PFSK-1 (cell line): ENCODE results near the gene CYP26C1.

Experiments used
- FOXP2 ChIP-seq: optimal IDR thresholded peaks from 2 replicates; pipeline ENCODE3; 2011; ENCODE audit warnings: borderline replicate concordance, control low read depth, inconsistent platforms; ENCODE audit not compliant: insufficient read depth; ENCODE audit errors: extremely low read length, extremely low read depth
- POLR2AphosphoS5 ChIP-seq: IDR thresholded peaks from 2 replicates; pipeline ENCODE4 v1.6.1; 2012; ENCODE audit warnings: low read depth, mild to moderate bottlenecking, control low read depth, low read length, moderate library complexity
- SIN3A ChIP-seq: IDR thresholded peaks from 2 replicates; pipeline ENCODE4 v1.6.1; 2012; ENCODE audit warnings: mild to moderate bottlenecking, low read length, moderate library complexity, borderline replicate concordance; ENCODE audit not compliant: insufficient read depth
- TAF1 ChIP-seq: IDR thresholded peaks from 2 replicates; pipeline ENCODE4 v1.6.1; 2012; ENCODE audit warnings: low read length, control low read depth, borderline replicate concordance; ENCODE audit not compliant: insufficient read depth
- TF ChIP-seq, protein P1 (sequence below), 2 experiments: IDR thresholded peaks; 2 replicates each; pipeline versions ENCODE4 v1.6.1 to v1.8.0; 2011 to 2012; ENCODE audit warnings: low read depth in 2 of 2, low read length in 2 of 2, control low read depth in 1 of 2, inconsistent platforms in 1 of 2, mild to moderate bottlenecking in 1 of 2, moderate library complexity in 1 of 2; ENCODE audit not compliant: insufficient read depth in 1 of 2

CYP26C1 gene

DNA sequence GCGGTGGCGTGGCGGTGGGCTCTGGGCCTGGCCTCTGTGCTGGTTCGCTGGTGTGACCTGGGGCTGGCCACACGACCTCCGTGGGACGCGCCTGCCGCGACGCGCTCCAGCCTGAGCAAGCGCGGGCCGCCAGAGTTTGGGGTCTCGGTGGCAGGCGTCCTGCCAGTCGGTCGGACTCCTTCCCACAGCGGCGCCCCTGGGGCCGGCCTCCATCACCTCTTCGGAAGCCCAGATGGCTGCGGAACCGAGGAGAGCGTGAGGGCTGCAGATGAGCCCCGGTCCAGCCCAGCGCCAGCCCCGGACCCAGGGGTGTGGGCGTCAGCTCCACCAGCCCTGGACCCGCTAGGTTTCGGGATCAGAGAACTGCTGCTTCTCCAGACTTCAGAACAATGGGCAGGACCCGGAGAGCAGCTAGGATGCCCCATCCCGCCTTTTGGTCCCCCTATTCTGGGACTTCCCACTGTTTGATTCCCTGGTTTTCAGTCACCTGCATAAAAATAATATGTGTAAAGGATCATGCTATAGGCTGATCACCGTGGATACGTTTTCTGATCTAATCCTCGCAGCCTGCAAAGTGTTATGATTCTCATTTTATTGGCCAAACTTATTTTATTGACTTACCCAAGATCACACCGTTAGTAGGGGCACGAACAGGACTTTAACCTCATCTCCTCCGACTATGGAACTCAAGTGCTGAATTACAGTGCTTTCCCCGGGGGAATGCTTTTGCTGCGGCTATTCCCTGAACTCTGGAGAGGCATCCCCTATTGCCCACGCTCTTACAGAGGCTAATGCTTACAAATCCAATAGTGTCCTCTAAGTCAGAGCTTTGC lies 2.8 kb downstream of the CYP26C1 start:
- TF ChIP-seq SIN3A (no peak), FOXP2 (no peak), POLR2AphosphoS5 (no peak), TAF1 (no peak)
- TF ChIP-seq, protein P1, sequence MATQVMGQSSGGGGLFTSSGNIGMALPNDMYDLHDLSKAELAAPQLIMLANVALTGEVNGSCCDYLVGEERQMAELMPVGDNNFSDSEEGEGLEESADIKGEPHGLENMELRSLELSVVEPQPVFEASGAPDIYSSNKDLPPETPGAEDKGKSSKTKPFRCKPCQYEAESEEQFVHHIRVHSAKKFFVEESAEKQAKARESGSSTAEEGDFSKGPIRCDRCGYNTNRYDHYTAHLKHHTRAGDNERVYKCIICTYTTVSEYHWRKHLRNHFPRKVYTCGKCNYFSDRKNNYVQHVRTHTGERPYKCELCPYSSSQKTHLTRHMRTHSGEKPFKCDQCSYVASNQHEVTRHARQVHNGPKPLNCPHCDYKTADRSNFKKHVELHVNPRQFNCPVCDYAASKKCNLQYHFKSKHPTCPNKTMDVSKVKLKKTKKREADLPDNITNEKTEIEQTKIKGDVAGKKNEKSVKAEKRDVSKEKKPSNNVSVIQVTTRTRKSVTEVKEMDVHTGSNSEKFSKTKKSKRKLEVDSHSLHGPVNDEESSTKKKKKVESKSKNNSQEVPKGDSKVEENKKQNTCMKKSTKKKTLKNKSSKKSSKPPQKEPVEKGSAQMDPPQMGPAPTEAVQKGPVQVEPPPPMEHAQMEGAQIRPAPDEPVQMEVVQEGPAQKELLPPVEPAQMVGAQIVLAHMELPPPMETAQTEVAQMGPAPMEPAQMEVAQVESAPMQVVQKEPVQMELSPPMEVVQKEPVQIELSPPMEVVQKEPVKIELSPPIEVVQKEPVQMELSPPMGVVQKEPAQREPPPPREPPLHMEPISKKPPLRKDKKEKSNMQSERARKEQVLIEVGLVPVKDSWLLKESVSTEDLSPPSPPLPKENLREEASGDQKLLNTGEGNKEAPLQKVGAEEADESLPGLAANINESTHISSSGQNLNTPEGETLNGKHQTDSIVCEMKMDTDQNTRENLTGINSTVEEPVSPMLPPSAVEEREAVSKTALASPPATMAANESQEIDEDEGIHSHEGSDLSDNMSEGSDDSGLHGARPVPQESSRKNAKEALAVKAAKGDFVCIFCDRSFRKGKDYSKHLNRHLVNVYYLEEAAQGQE (IDR thresholded peaks at IDR 0.05; ENCODE audit: insufficient read depth in 1 of 2, low read depth in 2 of 2, low read length in 2 of 2) = no peak

DNA sequence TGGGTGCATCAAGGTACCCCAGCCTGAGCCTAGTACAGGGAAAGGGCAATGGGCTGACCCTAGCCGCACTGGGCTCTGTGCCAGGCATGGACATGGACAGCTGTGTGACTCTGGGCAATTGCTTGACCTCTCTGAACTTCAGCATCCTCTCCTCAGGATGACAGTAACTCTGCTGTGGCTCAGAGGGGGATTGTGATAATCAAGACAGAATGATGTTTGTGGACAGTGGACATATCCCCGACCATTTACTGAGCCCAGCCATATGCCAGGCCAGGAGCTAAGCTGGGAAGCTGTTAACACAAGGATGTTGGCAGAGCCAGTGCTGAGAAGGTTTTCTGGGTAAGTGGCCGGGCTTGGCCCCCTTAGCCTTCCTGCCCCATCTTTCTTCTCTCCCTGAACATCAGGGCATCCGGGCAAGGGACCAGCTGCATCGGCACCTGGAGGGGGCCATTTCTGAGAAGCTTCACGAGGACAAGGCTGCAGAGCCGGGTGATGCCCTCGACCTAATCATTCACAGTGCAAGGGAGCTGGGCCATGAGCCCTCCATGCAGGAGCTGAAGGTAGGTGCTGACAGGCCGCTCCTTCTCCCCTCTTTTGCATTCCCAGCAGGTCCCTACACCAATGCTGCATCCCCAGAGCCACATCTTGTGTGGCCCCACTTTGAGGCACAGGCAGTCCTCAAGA lies 3.5 kb downstream of the CYP26C1 start:
- TF ChIP-seq SIN3A = no peak
- no peak for TF ChIP-seq TAF1
- no peak for TF ChIP-seq POLR2AphosphoS5
- TF ChIP-seq, protein P1 (IDR thresholded peaks at IDR 0.05; ENCODE audit: insufficient read depth in 1 of 2, low read depth in 2 of 2, low read length in 2 of 2) = no peak
- no peak for TF ChIP-seq FOXP2

DNA sequence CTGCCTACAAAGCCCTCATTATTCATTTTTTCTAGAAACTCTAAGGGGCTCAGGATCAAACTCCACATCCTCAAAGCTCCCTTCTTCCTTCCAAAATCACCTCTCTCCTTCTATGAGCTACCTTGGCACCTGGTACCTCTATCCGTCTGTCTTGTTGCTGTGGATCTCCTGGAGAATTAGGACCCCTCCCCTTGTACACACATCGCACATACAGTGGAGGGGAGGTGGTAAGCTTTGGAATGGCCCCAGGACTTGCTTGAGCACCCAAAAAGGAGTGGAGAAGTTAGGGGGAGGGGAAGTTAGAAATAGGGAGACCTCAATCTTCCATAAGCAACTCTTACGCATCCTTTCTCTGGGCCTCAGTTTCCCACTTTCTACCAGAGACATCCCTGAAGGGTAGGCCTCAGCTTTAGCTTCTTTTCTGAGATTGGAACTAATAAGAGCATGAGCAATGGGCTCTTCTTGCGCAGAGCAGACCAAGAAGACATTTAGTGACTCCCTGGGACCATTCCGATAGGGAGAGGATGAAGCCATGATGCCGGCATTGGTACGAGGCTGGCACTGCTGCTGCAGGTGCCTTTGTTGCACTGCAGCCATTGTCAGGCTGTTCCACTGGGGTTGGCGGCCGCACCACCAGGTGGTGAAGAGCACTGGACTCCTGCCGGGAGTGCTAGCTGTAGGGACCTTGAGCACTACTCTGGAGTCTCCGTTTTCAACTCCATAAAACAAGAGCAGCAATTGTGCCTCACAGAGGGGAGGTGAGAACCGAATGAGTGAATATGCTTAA lies 4.5 kb downstream of the CYP26C1 start:
- no peak for TF ChIP-seq SIN3A
- TF ChIP-seq POLR2AphosphoS5 = no peak
- TF ChIP-seq FOXP2 = no peak
- TF ChIP-seq, protein P1 (IDR thresholded peaks at IDR 0.05; ENCODE audit: insufficient read depth in 1 of 2, low read depth in 2 of 2, low read length in 2 of 2) = no peak
- TF ChIP-seq TAF1 = no peak

DNA sequence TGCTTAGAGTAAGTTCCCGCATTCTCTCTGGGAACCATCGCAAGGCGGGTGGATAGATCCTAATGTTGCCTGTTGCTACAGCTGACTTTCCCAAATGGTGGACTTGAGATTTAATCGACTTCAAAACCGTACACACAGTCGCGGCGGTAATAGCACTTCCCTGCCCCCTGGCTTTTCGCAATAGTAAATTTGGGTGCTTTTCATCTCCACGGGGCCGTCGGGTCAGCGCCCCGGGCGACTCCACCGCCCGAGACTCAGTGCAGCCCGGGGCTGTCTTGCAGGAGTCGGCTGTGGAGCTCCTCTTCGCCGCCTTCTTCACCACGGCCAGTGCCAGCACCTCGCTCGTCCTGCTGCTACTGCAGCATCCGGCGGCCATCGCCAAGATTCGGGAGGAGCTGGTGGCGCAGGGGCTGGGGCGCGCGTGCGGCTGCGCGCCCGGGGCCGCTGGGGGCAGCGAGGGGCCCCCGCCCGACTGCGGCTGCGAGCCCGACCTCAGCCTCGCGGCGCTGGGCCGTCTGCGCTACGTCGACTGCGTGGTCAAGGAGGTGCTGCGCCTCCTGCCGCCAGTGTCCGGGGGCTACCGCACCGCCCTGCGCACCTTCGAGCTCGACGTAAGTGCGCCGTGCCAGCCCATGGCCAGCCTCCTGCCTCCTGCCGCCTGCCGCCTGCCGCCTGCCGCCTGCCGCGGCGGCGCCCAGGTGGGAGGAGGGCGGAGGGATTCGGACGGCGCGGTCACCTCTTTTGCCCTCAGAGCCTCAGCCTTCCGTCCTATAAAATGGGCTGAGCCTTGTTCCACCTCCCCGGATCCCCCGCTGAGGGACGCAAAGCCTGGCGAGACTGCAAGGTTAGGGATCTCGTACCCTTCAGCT lies 5.3 kb downstream of the CYP26C1 start:
- TF ChIP-seq FOXP2 (no peak), SIN3A (no peak)

DNA sequence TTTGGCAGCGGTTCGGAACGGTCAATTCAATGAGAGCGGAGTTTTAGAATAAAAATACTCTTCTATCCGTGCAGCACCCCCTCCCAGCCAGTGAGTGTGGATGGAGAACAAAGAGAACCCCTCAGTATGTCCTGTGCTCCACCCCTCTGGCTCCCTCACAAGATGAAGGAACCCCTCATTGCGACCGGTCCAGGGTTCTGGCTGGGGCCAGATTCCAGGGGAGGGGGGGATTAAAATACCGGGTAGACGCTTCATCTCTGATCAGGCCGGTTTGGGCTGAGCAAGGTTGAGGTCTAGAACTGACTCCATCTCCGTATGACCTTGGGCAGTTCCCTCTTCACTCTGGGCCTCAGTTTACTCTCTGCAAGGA lies 5.9 kb downstream of the CYP26C1 start:
- TF ChIP-seq POLR2AphosphoS5 (no peak), FOXP2 (no peak), SIN3A (no peak), TAF1 (no peak)
- TF ChIP-seq, protein P1 (IDR thresholded peaks at IDR 0.05; ENCODE audit: insufficient read depth in 1 of 2, low read depth in 2 of 2, low read length in 2 of 2) = no peak
